Endothelial cell of umbilical vein (primary cell): Measurements from ENCODE around the gene ISLR. TPM values are rescaled to one million over a fixed set of nuclear protein-coding genes. Genes with fewer than 3 reads are reported as not detected.

Experiments
- BruUV-seq: library from RNA; stranded (reverse); fragments of 400-500 nt; replicated peaks from 2 replicates; lab custom pipeline; 2021; lab: Mats Ljungman, UMichigan
- CTCF ChIA-PET: fragments of 300-600, 350-600 bp; sonication (Branson Sonifier 250); formaldehyde crosslinking; loops from one replicate; lab custom pipeline; 2021; ENCODE audit warnings: antibody characterized with exemption, inconsistent platforms; lab: Charles Lee
- POLR2A ChIA-PET: fragments of 300-600, 350-600 bp; sonication (Branson Sonifier 250); formaldehyde crosslinking; loops from one replicate; lab custom pipeline; 2021; ENCODE audit warnings: antibody characterized with exemption, inconsistent platforms; lab: Charles Lee
- DNase-seq: peaks from one replicate; pipeline ENCODE4 v3.0.0-alpha.2; 2011; ENCODE audit warnings: low read depth, low spot score
- FAIRE-seq: peaks from 2 replicates; lab custom pipeline; 2011; peaks lifted over from hg19 to GRCh38; lab: Jason Lieb, UNC
- H2AFZ ChIP-seq: 2 replicates; pipeline ENCODE4 v1.6.0; 2012; ENCODE audit warnings: low read depth, low read length, control low read depth, inconsistent platforms
- H3K27ac ChIP-seq: 2 replicates; pipeline ENCODE4 v1.5.1; 2011; ENCODE audit warnings: low read depth, mild to moderate bottlenecking, control low read depth, low read length, moderate library complexity; ENCODE audit not compliant: insufficient read depth
- H3K27me3 ChIP-seq, 2 experiments: 2 replicates each; pipeline versions ENCODE4 v1.6.0 to v1.6.1; 2011; ENCODE audit warnings: low read length in 2 of 2, mixed read lengths in 1 of 2; ENCODE audit not compliant: control insufficient read depth in 2 of 2, insufficient read depth in 2 of 2
- H3K36me3 ChIP-seq, 2 experiments: 2 replicates in 1 of 2; 3 replicates in 1 of 2; pipeline ENCODE4 v1.5.1; 2011; ENCODE audit warnings: low read length in 2 of 2, mild to moderate bottlenecking in 1 of 2, moderate library complexity in 1 of 2; ENCODE audit not compliant: control insufficient read depth in 2 of 2, insufficient read depth in 2 of 2; ENCODE audit errors: extremely low read depth in 1 of 2
- H3K4me1 ChIP-seq: 3 replicates; pipeline ENCODE4 v1.5.1; 2011; ENCODE audit warnings: mild to moderate bottlenecking, low read length; ENCODE audit not compliant: control insufficient read depth, insufficient read depth; ENCODE audit errors: extremely low read depth
- H3K4me2 ChIP-seq: 2 replicates; pipeline ENCODE4 v1.6.1; 2011; ENCODE audit warnings: low read length, control low read depth, mixed read lengths; ENCODE audit not compliant: insufficient read depth
- H3K4me3 ChIP-seq, 3 experiments: fragments of 200-600 bp in 1 of 3; sonication (generic), shearing (Covaris generic) in 1 of 3; replicated peaks in 1 of 3; 2 replicates each; pipeline ENCODE4 v1.5.1; 2011 to 2016; ENCODE audit warnings: control low read depth in 3 of 3, low read length in 3 of 3, mild to moderate bottlenecking in 2 of 3, inconsistent platforms in 1 of 3, low read depth in 1 of 3, moderate library complexity in 1 of 3; ENCODE audit not compliant: insufficient read depth in 1 of 3
- H3K79me2 ChIP-seq: 2 replicates; pipeline ENCODE4 v1.6.0; 2012; ENCODE audit warnings: low read length, inconsistent platforms; ENCODE audit not compliant: control insufficient read depth, insufficient read depth
- H3K9ac ChIP-seq: replicated peaks from 2 replicates; pipeline ENCODE3; 2011; ENCODE audit warnings: low read length, control low read depth; ENCODE audit not compliant: insufficient read depth; ENCODE audit errors: extremely low read depth
- H3K9me1 ChIP-seq: replicated peaks from 3 replicates; pipeline ENCODE4 v1.6.0; 2011; ENCODE audit warnings: mild to moderate bottlenecking, low read length; ENCODE audit not compliant: control insufficient read depth, insufficient read depth; ENCODE audit errors: extremely low read depth
- H3K9me3 ChIP-seq: replicated peaks from 2 replicates; pipeline ENCODE4 v1.5.1; 2012; ENCODE audit warnings: low read length, inconsistent platforms; ENCODE audit not compliant: control insufficient read depth, insufficient read depth
- H4K20me1 ChIP-seq: replicated peaks from 2 replicates; pipeline ENCODE3; 2011; ENCODE audit warnings: mild to moderate bottlenecking, low read length; ENCODE audit not compliant: control insufficient read depth, insufficient read depth; ENCODE audit errors: extremely low read depth
- FOS ChIP-seq: IDR thresholded peaks from 2 replicates; pipeline ENCODE4 v1.6.1; 2011; ENCODE audit warnings: mild to moderate bottlenecking, low read length, moderate library complexity, borderline replicate concordance; ENCODE audit not compliant: insufficient read depth
- GATA2 ChIP-seq: IDR thresholded peaks from 2 replicates; pipeline ENCODE4 v1.7.0; 2011; ENCODE audit warnings: low read depth, mild to moderate bottlenecking, moderate library complexity, mixed read lengths, low read length; ENCODE audit not compliant: insufficient read length, insufficient read depth
- JUN ChIP-seq: IDR thresholded peaks from 2 replicates; pipeline ENCODE4 v1.6.1; 2011; ENCODE audit warnings: borderline replicate concordance, low read depth; ENCODE audit not compliant: insufficient read length, insufficient read depth
- MYC ChIP-seq: IDR thresholded peaks from one replicate; pipeline ENCODE4 v1.6.1; 2011; ENCODE audit warnings: mild to moderate bottlenecking, low read depth, low read length
- POLR2AphosphoS5 ChIP-seq: IDR thresholded peaks from 2 replicates; pipeline ENCODE4 v1.6.1; 2012; ENCODE audit warnings: low read depth, mild to moderate bottlenecking, control low read depth, low read length, moderate library complexity; ENCODE audit not compliant: insufficient read depth
- dilution Hi-C: fragments of 300-500 bp; cut with MboI; formaldehyde crosslinking; loops from one replicate; pipeline ENCODE4 v1.15.0; 2019; ENCODE audit warnings: low sequenced_read_pairs; ENCODE audit not compliant: extremely low pct_ligation_motif_present
- intact Hi-C: fragments of 100-400 bp; cut with micrococcal nuclease; formaldehyde crosslinking; loops from one replicate; pipeline ENCODE4 v1.10.0; 2022
- polyA plus RNA-seq, 4 experiments: library from polyadenylated mRNA; depleted of rRNA in 3 of 4; stranded (reverse) in 3 of 4; unstranded in 1 of 4; fragments of >200 nt; gene quantifications; 2 replicates each; pipeline versions ENCODE4 v1.2.1 to v1.2.3, GENCODE V29; 2011 to 2012; ENCODE audit warnings: missing spikeins in 1 of 4
- total RNA-seq: library from RNA; stranded (reverse); gene quantifications from 2 replicates; pipeline ENCODE4 v1.2.3, GENCODE V29; 2021
- TF ChIP-seq, protein P1 (sequence below), 2 donors: IDR thresholded peaks; 1 replicate in 1 of 2; 2 replicates in 1 of 2; pipeline ENCODE4 v1.5.1; 2011; ENCODE audit warnings: low read length in 2 of 2, mild to moderate bottlenecking in 2 of 2, moderate library complexity in 2 of 2, control low read depth in 1 of 2, inconsistent platforms in 1 of 2, low read depth in 1 of 2; ENCODE audit not compliant: insufficient read depth in 1 of 2; ENCODE audit errors: extremely low read depth in 1 of 2

Gene ISLR
- total and polyA plus RNA-seq, 2 donors (not counting 3 experiments of a cell fraction or from before 2014, with no cell fraction given), result not detected

DNA sequence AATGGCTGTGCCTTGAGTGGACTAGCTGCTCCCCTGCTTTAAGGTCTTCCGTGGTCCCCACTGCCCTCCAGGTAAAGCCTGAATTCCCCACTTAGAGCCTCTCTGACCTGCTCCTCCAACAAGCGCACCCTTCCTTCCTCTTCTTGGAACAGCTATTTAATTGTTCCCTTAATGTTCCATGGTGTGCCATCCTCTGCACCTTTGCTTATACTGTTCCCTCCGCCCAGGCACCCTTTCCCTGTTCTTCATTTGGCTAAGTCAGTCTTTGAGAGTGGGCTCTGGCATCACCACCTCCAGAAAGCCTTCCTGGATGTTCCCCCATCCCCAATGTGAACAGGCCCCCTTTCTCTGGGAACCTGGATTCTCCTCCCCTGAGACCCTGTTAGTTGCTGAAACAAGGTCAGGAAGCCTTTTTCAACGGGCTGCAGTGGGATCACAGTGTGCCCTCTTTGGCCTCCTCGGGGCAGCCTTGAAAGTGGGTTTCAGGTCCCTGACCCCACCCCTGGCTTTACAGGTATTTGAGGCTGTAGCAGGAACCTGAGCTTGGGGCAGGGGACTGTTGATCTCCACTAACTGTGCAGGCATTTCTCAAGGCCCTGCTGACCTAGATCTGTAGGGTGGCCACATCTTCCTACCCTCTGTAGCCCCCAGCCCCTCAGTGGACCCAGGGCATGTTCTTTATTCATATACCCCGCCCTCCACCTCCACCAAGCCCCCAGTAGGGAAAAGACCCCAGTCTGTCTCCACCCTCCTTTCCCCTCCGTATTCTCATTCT lies 5.0 kb downstream of the ISLR start:
- TF ChIP-seq GATA2 (no peak), POLR2AphosphoS5 (no peak), FOS (no peak)
- H3K27ac ChIP-seq, result no peak overlapping the region
- H3K79me2 ChIP-seq, result no peaks in the 10 kb centered on the region
- no peaks in the 10 kb centered on the region for H3K36me3 ChIP-seq
- BruUV-seq, result no TSS peak
- FAIRE-seq (no peak), DNase-seq (no peak)
- no peak overlapping the region for H3K9ac ChIP-seq
- H3K9me1 ChIP-seq, result no peaks in the 10 kb centered on the region
- intact Hi-C loops (loop anchor here (2.0 to 5.0 kb wide), 2 partner anchors 44 to 64 kb away; no protein-coding TSS in a partner anchor), dilution Hi-C loops (no loop called here)
- no peaks in the 10 kb centered on the region for H4K20me1 ChIP-seq
- peaks cover 20% of the 10 kb centered on the region for H3K4me1 ChIP-seq
- H3K4me3 ChIP-seq, result no peak overlapping the region
- H3K4me2 ChIP-seq, result no peak overlapping the region
- ChIA-PET POLR2A (no interaction called here), CTCF (interaction anchor here (0.7 to 2.7 kb wide), 3 partner anchors 9 to 129 kb away, joined by 3 to 8 read pairs (median 4); no protein-coding TSS in a partner anchor)
- no peaks in the 10 kb centered on the region for H3K27me3 ChIP-seq
- no peaks in the 10 kb centered on the region for H3K9me3 ChIP-seq
- H2AFZ ChIP-seq, result no peak overlapping the region

DNA sequence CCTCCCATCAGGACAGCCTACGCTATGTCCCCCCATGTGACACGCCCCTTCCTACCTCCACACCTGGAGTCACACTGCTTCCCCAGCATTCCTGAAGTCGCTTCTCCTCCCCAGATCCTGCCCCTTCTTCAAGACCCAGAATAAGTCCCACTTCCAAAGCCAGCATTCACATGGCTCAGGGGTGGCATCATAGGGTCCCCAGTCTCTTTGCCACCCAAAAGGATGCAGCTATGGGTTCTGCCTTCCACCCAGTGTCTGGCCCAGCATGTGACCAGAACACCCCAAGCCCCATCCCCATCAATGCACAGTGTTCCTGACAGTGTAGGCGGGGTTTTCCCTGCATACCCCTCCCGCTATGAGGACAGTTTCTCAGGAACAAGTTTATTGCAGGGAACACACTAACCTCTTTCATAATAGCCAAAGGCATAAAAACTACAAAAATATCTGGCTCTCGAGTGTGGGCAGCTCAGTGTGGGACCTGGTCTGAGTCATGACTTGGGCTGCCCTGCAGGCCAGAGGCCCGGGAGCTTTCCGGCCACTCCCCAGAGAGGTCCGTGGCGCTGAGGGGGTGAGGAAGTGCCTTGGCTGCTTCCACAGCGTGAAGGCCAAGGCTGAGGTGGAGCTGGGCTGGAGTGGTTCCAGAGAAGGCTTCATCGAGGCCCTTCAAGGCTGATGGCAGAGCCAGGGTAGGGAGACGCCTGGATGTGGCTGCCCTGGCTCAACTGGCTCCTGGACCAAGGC lies 5.8 kb downstream of the ISLR start:
- Histone ChIP-seq H3K27me3 (no peaks in the 10 kb centered on the region), H3K4me1 (peaks cover 20% of the 10 kb centered on the region), H3K79me2 (no peaks in the 10 kb centered on the region), H3K36me3 (no peaks in the 10 kb centered on the region), H3K9me3 (no peaks in the 10 kb centered on the region), H4K20me1 (no peaks in the 10 kb centered on the region), H3K27ac (peak overlapping the region; percentile 16), H3K4me2 (no peak overlapping the region), H3K4me3 (no peak overlapping the region), H3K9ac (no peak overlapping the region), H2AFZ (no peak overlapping the region), H3K9me1 (no peaks in the 10 kb centered on the region)
- FAIRE-seq (peak; percentile 86), DNase-seq (peak; percentile 42)
- BruUV-seq, result no TSS peak
- POLR2A ChIA-PET, result no interaction called here
- intact Hi-C loops, result loop anchor here (2.0 to 5.0 kb wide), 2 partner anchors 44 to 63 kb away; no protein-coding TSS in a partner anchor
- dilution Hi-C loops, result no loop called here
- CTCF ChIA-PET, result interaction anchor here (1.1 to 2.7 kb wide), 2 partner anchors 61 to 129 kb away, joined by 4 to 8 read pairs; no protein-coding TSS in a partner anchor
- TF ChIP-seq MYC (no peak), JUN (no peak), POLR2AphosphoS5 (peak; percentile 54), FOS (peak; percentile 89)
- TF ChIP-seq, protein P1, sequence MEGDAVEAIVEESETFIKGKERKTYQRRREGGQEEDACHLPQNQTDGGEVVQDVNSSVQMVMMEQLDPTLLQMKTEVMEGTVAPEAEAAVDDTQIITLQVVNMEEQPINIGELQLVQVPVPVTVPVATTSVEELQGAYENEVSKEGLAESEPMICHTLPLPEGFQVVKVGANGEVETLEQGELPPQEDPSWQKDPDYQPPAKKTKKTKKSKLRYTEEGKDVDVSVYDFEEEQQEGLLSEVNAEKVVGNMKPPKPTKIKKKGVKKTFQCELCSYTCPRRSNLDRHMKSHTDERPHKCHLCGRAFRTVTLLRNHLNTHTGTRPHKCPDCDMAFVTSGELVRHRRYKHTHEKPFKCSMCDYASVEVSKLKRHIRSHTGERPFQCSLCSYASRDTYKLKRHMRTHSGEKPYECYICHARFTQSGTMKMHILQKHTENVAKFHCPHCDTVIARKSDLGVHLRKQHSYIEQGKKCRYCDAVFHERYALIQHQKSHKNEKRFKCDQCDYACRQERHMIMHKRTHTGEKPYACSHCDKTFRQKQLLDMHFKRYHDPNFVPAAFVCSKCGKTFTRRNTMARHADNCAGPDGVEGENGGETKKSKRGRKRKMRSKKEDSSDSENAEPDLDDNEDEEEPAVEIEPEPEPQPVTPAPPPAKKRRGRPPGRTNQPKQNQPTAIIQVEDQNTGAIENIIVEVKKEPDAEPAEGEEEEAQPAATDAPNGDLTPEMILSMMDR (IDR thresholded peaks at IDR 0.05; ENCODE audit: extremely low read depth in 1 of 2, insufficient read depth in 1 of 2, low read depth in 1 of 2, low read length in 2 of 2), result no peak
